Skeletal muscle satellite cell (primary cell): Measurements from ENCODE around the gene YWHAB.
"Not testable (repeated sequence)": the region's sequence is repeated elsewhere in the genome, so short reads cannot be mapped to it uniquely, and the experiment has no call there.

Experiments
- H3K27me3 ChIP-seq: 2 replicates; pipeline ENCODE4 v1.7.0; 2013; ENCODE audit warnings: low read length; ENCODE audit not compliant: control insufficient read depth, insufficient read depth
- H3K36me3 ChIP-seq: 2 replicates; pipeline ENCODE4 v1.7.0; 2013; ENCODE audit warnings: mild to moderate bottlenecking, control low read depth, low read length; ENCODE audit not compliant: insufficient read depth
- H3K4me1 ChIP-seq: 2 replicates; pipeline ENCODE4 v1.7.0; 2013; ENCODE audit warnings: low read length; ENCODE audit not compliant: control insufficient read depth, insufficient read depth
- H3K4me2 ChIP-seq: 2 replicates; pipeline ENCODE4 v1.7.0; 2013; ENCODE audit warnings: mild to moderate bottlenecking, low read length
- H3K4me3 ChIP-seq: 2 replicates; pipeline ENCODE4 v1.7.0; 2013; ENCODE audit warnings: low read length
- H3K9ac ChIP-seq: 2 replicates; pipeline ENCODE4 v1.7.0; 2013; ENCODE audit warnings: mild to moderate bottlenecking, low read depth, low read length, moderate library complexity
- H3K9me3 ChIP-seq: replicated peaks from 2 replicates; pipeline ENCODE4 v1.7.0; 2013; ENCODE audit warnings: mild to moderate bottlenecking, control low read depth, low read length

YWHAB gene

GRCh38 chr20:44850837-44851236, 34.7 kb upstream of the YWHAB start:
- H3K27me3 ChIP-seq: peaks cover 49% of the 10 kb centered on the region
- no peak overlapping the region for H3K4me3 ChIP-seq
- H3K9ac ChIP-seq: no peak overlapping the region
- H3K4me2 ChIP-seq: no peak overlapping the region
- no peaks in the 10 kb centered on the region for H3K36me3 ChIP-seq
- no peaks in the 10 kb centered on the region for H3K4me1 ChIP-seq
- no peaks in the 10 kb centered on the region for H3K9me3 ChIP-seq

DNA sequence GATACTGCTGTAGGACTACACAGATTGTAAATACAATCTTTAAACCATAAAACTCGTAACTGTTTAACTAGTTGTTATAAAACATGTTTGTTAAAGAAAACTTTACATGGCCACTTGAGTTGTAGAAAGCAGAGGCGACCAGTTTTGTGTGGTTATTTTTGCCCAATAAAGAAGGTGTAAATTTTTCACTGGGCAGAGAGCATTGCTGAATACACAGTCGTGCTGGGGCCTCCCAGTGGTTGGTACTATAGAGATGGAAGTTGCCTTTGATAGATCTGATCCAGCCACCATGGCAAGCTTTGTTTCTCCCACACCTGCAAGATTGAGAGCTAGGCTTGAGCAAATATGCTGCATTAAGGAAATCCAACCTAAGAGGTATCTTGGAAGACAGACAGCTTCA, 34.0 kb upstream of the YWHAB start:
- Histone ChIP-seq H3K9ac (no peak overlapping the region), H3K4me1 (no peaks in the 10 kb centered on the region), H3K9me3 (no peaks in the 10 kb centered on the region), H3K36me3 (no peaks in the 10 kb centered on the region), H3K4me2 (no peak overlapping the region), H3K27me3 (peaks cover 53% of the 10 kb centered on the region), H3K4me3 (no peak overlapping the region)

DNA sequence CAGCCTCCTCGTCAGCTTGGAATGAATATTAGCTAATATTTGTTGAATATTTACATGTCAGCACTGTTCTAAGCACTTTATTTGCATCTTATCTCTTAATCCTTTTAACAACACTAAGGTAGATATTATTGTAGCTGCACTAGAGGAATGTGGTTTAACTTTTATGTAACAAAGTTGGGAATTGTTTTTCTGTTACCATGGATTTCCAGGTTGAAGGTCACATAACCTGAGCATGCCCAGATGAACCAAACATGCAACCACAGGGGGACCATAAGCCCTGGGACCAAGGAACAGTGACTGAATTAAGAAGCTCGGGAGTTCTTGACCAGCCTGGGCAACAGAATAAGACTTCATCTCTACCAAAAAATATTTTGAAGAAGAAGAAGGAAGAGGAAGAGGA, 29.1 kb upstream of the YWHAB start:
- Histone ChIP-seq H3K4me1 (peaks cover 3% of the 10 kb centered on the region), H3K36me3 (no peaks in the 10 kb centered on the region), H3K27me3 (peaks cover 24% of the 10 kb centered on the region), H3K9ac (no peak overlapping the region), H3K4me3 (no peak overlapping the region), H3K9me3 (no peaks in the 10 kb centered on the region), H3K4me2 (no peak overlapping the region)

- H3K4me2 ChIP-seq: no peak overlapping the region
- no peaks in the 10 kb centered on the region for H3K9me3 ChIP-seq
- H3K27me3 ChIP-seq: peaks cover 20% of the 10 kb centered on the region
Observed at GRCh38 chr20:44856856-44857448, 28.6 kb upstream of the YWHAB start.

DNA sequence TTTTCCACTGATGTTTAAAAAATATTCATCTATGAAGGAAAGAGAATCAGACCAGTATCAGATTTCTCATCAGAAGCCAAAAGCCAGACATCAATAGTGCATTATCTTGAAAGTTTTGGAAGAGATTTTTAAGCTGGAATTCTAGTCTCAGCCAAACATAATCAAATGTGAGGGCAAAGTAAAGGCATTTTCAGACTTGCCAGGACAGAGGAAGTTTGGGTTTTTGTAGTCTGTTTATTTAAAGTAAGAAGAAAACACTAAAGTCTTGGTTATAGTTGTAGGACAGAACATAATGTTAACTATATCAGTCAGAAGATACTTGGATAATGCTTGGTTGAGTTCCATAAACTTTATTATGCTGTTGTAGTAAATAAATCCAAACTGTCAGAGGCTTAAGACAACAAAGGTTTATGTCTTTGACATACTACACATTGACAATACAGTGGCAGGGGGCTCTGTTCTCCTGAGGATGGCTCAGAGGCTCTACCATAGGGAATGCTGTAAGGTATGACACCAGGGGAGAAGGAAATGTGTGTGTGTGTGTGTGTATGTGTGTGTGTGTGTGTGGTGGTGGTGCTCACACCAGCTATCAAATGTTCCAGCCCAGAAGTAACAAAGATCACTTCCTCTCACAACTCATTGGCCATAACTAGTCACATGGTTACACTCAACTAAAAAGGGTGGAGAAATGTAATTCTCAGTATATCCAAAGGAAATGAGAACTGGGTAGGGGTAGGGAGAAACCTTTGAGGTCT, 26.7 kb upstream of the YWHAB start:
- Histone ChIP-seq H3K4me3 (no peak overlapping the region), H3K27me3 (peaks cover 15% of the 10 kb centered on the region), H3K4me1 (peaks cover 12% of the 10 kb centered on the region), H3K4me2 (no peak overlapping the region), H3K9ac (no peak overlapping the region), H3K9me3 (no peaks in the 10 kb centered on the region), H3K36me3 (no peaks in the 10 kb centered on the region)

More at GRCh38 chr20:44856856-44857448, 28.6 kb upstream of the YWHAB start:
- Histone ChIP-seq H3K36me3 (no peaks in the 10 kb centered on the region), H3K4me3 (no peak overlapping the region), H3K9ac (no peak overlapping the region), H3K4me1 (peaks cover 6% of the 10 kb centered on the region)

DNA sequence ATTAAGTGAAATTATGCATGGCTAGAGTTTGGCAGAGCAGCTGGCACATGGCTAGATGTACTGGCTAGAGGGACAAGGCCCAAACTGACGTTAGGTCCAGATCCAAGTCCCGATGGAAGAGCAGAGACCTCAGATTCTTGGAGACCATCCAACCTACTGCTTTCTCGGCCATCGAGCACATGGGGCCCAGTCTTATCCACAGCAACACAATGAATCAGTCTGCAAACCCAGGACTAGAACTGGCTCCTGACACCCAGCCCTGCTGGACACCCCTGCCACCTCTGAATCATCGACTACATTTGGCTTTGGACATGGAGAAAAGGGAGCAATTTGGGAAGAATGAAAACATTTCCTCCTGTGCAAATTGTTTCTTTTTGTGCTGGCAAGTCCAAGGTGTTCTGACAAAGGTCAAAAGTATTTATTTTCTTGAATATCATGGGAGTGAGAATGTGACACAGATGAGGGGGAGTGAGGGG, 23.9 kb upstream of the YWHAB start:
- H3K27me3 ChIP-seq: peaks cover 22% of the 10 kb centered on the region
- H3K4me3 ChIP-seq: no peak overlapping the region

DNA sequence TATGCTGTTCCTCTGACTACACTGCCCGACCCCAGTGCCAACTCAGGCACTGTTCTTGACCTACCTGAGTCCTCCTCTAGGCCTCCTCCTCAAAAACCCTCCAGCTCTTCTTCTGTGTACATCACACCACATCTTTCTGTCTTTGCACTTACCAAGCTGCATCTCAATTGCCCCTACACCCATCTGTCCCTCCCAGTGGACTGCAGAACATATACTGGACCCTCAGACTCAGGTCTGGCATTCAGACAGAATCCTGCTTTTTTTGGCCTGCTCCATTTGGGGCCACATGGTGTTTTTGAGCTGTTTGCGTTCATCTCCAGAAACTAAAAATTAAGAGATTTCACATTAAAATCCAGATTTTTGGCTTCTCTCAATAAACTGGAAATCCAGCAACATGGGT, 23.2 kb upstream of the YWHAB start:
- Histone ChIP-seq H3K27me3 (peaks cover 27% of the 10 kb centered on the region), H3K9me3 (no peaks in the 10 kb centered on the region), H3K4me1 (peaks cover 12% of the 10 kb centered on the region), H3K9ac (no peak overlapping the region), H3K36me3 (no peaks in the 10 kb centered on the region), H3K4me2 (no peak overlapping the region), H3K4me3 (no peak overlapping the region)

More for the DNA sequence above, 23.9 kb upstream of the YWHAB start:
- Histone ChIP-seq H3K4me1 (peaks cover 12% of the 10 kb centered on the region), H3K9ac (no peak overlapping the region), H3K36me3 (no peaks in the 10 kb centered on the region), H3K4me2 (peak overlapping the region; percentile 17), H3K9me3 (no peaks in the 10 kb centered on the region)

- H3K36me3 ChIP-seq, H3K9me3 ChIP-seq, H3K4me2 ChIP-seq, H3K9ac ChIP-seq, H3K4me3 ChIP-seq: not testable (repeated sequence)
- Histone ChIP-seq H3K27me3 (peaks cover 36% of the 10 kb centered on the region), H3K4me1 (peaks cover 12% of the 10 kb centered on the region)
Observed at GRCh38 chr20:44863365-44864084, 22.0 kb upstream of the YWHAB start.

DNA sequence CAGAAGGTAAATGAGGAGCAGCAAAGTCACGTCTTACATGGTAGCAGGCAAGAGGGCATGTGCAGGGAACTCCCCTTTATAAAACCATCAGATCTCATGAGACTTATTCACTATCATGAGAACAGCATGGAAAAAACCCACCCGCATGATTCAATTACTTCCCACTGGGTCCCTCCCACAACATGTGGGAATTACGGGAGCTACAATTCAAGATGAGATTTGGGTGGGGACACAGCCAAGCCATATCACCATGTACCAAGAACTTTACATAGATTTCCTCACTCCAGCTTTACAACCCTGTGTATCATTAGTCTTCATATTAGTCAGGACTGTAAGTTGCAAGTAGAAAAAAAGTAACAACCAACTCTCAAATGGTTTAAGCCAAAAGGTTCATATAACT, 21.0 kb upstream of the YWHAB start:
- Histone ChIP-seq H3K27me3 (peaks cover 41% of the 10 kb centered on the region), H3K4me1 (peaks cover 12% of the 10 kb centered on the region)
- not testable (repeated sequence) for H3K9me3 ChIP-seq, H3K4me2 ChIP-seq, H3K4me3 ChIP-seq, H3K9ac ChIP-seq, H3K36me3 ChIP-seq

GRCh38 chr20:44866703-44867335, 18.7 kb upstream of the YWHAB start:
- H3K27me3 ChIP-seq: peaks cover 49% of the 10 kb centered on the region
- H3K4me3 ChIP-seq: no peak overlapping the region
- H3K9me3 ChIP-seq: no peaks in the 10 kb centered on the region
- H3K36me3 ChIP-seq: no peaks in the 10 kb centered on the region
- H3K4me2 ChIP-seq: no peak overlapping the region
- no peak overlapping the region for H3K9ac ChIP-seq
- H3K4me1 ChIP-seq: peaks cover 7% of the 10 kb centered on the region

DNA sequence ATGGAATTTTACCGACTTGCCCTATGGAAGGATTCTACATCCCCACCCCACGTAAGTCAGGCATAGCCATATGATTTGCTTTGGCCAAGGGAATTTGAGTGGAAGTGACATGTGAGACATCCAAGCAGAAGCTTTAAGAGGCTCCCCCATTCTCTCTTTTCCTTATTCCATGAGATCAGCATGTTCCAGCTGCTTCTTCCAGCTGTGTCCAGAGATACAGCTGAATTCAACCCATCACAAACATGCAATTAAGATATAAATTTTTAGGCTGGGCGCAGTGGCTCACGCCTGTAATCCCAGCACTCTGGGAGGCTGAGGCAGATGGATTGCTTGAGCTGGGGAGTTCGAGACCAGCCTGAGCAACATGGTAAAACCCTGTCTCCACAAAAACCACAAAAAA, 16.0 kb upstream of the YWHAB start:
- Histone ChIP-seq H3K27me3 (peaks cover 51% of the 10 kb centered on the region), H3K4me2 (no peak overlapping the region), H3K9me3 (no peaks in the 10 kb centered on the region), H3K36me3 (no peaks in the 10 kb centered on the region), H3K9ac (no peak overlapping the region), H3K4me3 (no peak overlapping the region), H3K4me1 (no peaks in the 10 kb centered on the region)
